KMS-11 (cell line): Measurements from ENCODE around the gene FAM193A.

Experiments used
- H2AFZ ChIP-seq: fragments of 200-600 bp; sonication (generic); 2 replicates; pipeline ENCODE4 v1.6.1; 2016; ENCODE audit warnings: antibody characterized with exemption, mixed run types, low read depth
- H3K27ac ChIP-seq: fragments of 200-600 bp; sonication (generic); 2 replicates; pipeline ENCODE4 v1.6.1; 2016; ENCODE audit warnings: mild to moderate bottlenecking, mixed run types
- H3K27me3 ChIP-seq: fragments of 200-600 bp; sonication (generic); 2 replicates; pipeline ENCODE4 v1.6.1; 2017; ENCODE audit warnings: mild to moderate bottlenecking, low read depth, mixed run types, moderate library complexity; ENCODE audit not compliant: insufficient read depth
- H3K36me3 ChIP-seq: fragments of 200-600 bp; sonication (generic); 2 replicates; pipeline ENCODE4 v1.6.1; 2017; ENCODE audit warnings: mild to moderate bottlenecking, mixed run types; ENCODE audit not compliant: insufficient read depth
- H3K4me1 ChIP-seq: fragments of 200-600 bp; sonication (generic); 2 replicates; pipeline ENCODE4 v1.6.1; 2016; ENCODE audit warnings: mild to moderate bottlenecking, low read depth, mixed run types; ENCODE audit not compliant: poor library complexity, severe bottlenecking
- H3K4me2 ChIP-seq: fragments of 200-600 bp; sonication (generic); 2 replicates; pipeline ENCODE4 v1.7.0; 2016; ENCODE audit warnings: mild to moderate bottlenecking, mixed run types
- H3K4me3 ChIP-seq: fragments of 200-600 bp; sonication (generic); IDR thresholded peaks from 2 replicates; pipeline ENCODE4 v1.6.1; 2017; ENCODE audit warnings: low read depth, low read length, mixed read lengths; ENCODE audit not compliant: insufficient read depth
- H3K79me2 ChIP-seq: fragments of 200-600 bp; sonication (generic); 2 replicates; pipeline ENCODE4 v1.6.1; 2016; ENCODE audit warnings: low read depth, mixed run types; ENCODE audit not compliant: insufficient read depth
- H3K9ac ChIP-seq: fragments of 200-600 bp; sonication (generic); 2 replicates; pipeline ENCODE4 v1.6.1; 2016; ENCODE audit warnings: mild to moderate bottlenecking, mixed run types
- H4K20me1 ChIP-seq: fragments of 200-600 bp; sonication (generic); 2 replicates; pipeline ENCODE4 v1.6.1; 2016; ENCODE audit warnings: mild to moderate bottlenecking, mixed run types; ENCODE audit not compliant: insufficient read depth
- CTCF ChIP-seq: fragments of 200-600 bp; sonication (generic); conservative IDR thresholded peaks from 2 replicates; pipeline ENCODE4 v1.6.1; 2017; ENCODE audit warnings: low read depth, mild to moderate bottlenecking, antibody characterized with exemption, low read length, moderate library complexity, mixed read lengths

Gene FAM193A

DNA sequence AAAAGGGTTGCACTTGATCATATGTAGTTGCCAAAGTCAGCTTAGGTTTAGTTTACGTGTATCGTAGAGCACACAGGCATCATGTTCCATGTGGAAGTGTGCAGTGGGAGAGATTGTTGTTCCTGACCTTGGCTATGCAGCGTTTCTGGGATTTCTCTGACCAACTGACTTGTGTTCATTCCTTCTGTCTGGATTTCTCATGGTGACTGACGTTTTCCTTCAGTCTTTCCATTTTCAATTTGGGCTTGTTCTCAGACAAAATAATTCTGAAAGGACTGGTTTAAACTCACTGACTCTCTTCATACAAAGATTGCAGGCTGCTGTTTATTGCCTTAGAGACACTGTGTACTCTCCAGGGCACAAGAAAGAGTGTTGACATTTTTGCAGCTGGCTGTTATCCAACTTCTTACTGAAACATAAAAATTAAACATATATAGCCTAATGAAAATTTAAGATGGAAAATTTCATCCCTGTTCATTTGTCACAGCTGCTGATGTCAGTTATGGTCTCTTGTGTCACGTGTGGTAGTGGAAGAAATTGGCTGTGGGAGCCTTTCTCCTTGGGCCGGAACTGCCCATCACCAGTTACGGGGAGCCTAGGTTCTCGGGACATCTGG is 124.3 kb downstream of the FAM193A start:
- Histone ChIP-seq H3K27ac (no peak overlapping the region), H4K20me1 (no peaks in the 10 kb centered on the region), H3K4me3 (no peak overlapping the region), H3K36me3 (no peaks in the 10 kb centered on the region), H2AFZ (no peak overlapping the region), H3K9ac (no peak overlapping the region), H3K79me2 (no peaks in the 10 kb centered on the region), H3K27me3 (no peaks in the 10 kb centered on the region), H3K4me2 (no peak overlapping the region), H3K4me1 (no peaks in the 10 kb centered on the region)
- no peak for TF ChIP-seq CTCF

GRCh38 chr4:2662598-2662997 is 126.2 kb downstream of the FAM193A start:
- peaks cover 6% of the 10 kb centered on the region for H3K4me1 ChIP-seq
- no peaks in the 10 kb centered on the region for H3K27me3 ChIP-seq
- H3K4me2 ChIP-seq, result no peak overlapping the region
- no peak overlapping the region for H3K9ac ChIP-seq
- H3K4me3 ChIP-seq, result no peak overlapping the region
- H3K36me3 ChIP-seq, result no peaks in the 10 kb centered on the region
- no peak for TF ChIP-seq CTCF
- H2AFZ ChIP-seq, result no peak overlapping the region
- no peaks in the 10 kb centered on the region for H4K20me1 ChIP-seq
- peaks cover 5% of the 10 kb centered on the region; the same call in 1 of the 2 replicates for H3K79me2 ChIP-seq
- H3K27ac ChIP-seq, result no peak overlapping the region

- no peaks in the 10 kb centered on the region for H3K36me3 ChIP-seq
Measured at GRCh38 chr4:2663275-2663674, 126.8 kb downstream of the FAM193A start.

GRCh38 chr4:2666722-2667247 is 130.3 kb downstream of the FAM193A start:
- Histone ChIP-seq H3K36me3 (no peaks in the 10 kb centered on the region), H2AFZ (no peak overlapping the region), H3K4me2 (no peak overlapping the region), H3K27me3 (no peaks in the 10 kb centered on the region), H3K79me2 (peaks cover 5% of the 10 kb centered on the region; the same call in 1 of the 2 replicates), H3K27ac (no peak overlapping the region), H4K20me1 (no peaks in the 10 kb centered on the region), H3K9ac (no peak overlapping the region), H3K4me1 (peaks cover 6% of the 10 kb centered on the region), H3K4me3 (no peak overlapping the region)
- no peak for TF ChIP-seq CTCF

More at GRCh38 chr4:2663275-2663674, 126.8 kb downstream of the FAM193A start:
- no peak for TF ChIP-seq CTCF
- Histone ChIP-seq H3K4me2 (no peak overlapping the region), H2AFZ (no peak overlapping the region), H3K4me1 (peaks cover 6% of the 10 kb centered on the region), H3K27me3 (no peaks in the 10 kb centered on the region), H3K9ac (no peak overlapping the region), H3K27ac (no peak overlapping the region), H3K79me2 (peaks cover 5% of the 10 kb centered on the region; the same call in 1 of the 2 replicates), H4K20me1 (no peaks in the 10 kb centered on the region), H3K4me3 (no peak overlapping the region)
